Measurements from ENCODE around the gene YPEL5.

DNA sequence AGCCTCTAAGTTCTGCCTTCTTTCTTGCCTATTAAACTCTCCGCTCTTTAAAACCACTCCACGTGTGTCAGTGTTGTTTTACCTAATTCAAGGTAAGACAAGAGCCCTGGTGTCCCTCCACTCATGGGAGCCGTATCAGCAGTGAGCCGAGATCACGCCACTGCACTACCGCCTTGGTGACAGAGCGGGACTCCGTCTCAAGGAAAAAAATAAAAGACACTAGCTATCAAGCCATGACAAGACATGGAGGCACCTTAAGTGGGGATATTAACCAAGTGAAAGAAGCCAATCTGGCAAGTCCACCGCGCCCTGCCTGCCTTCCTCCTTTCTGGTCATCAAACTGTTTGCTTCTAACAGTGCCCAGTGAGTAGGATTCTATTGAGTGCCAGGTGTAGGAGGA is 44.3 kb downstream of the YPEL5 start:
- TF ChIP-seq, protein P1, sequence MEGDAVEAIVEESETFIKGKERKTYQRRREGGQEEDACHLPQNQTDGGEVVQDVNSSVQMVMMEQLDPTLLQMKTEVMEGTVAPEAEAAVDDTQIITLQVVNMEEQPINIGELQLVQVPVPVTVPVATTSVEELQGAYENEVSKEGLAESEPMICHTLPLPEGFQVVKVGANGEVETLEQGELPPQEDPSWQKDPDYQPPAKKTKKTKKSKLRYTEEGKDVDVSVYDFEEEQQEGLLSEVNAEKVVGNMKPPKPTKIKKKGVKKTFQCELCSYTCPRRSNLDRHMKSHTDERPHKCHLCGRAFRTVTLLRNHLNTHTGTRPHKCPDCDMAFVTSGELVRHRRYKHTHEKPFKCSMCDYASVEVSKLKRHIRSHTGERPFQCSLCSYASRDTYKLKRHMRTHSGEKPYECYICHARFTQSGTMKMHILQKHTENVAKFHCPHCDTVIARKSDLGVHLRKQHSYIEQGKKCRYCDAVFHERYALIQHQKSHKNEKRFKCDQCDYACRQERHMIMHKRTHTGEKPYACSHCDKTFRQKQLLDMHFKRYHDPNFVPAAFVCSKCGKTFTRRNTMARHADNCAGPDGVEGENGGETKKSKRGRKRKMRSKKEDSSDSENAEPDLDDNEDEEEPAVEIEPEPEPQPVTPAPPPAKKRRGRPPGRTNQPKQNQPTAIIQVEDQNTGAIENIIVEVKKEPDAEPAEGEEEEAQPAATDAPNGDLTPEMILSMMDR (IDR thresholded peaks at IDR 0.05), result no peak
- TF ChIP-seq POLR2AphosphoS5 (IDR thresholded peaks at IDR 0.05; ENCODE audit: low read depth, low read length), result no peak
- TF ChIP-seq, protein P2, sequence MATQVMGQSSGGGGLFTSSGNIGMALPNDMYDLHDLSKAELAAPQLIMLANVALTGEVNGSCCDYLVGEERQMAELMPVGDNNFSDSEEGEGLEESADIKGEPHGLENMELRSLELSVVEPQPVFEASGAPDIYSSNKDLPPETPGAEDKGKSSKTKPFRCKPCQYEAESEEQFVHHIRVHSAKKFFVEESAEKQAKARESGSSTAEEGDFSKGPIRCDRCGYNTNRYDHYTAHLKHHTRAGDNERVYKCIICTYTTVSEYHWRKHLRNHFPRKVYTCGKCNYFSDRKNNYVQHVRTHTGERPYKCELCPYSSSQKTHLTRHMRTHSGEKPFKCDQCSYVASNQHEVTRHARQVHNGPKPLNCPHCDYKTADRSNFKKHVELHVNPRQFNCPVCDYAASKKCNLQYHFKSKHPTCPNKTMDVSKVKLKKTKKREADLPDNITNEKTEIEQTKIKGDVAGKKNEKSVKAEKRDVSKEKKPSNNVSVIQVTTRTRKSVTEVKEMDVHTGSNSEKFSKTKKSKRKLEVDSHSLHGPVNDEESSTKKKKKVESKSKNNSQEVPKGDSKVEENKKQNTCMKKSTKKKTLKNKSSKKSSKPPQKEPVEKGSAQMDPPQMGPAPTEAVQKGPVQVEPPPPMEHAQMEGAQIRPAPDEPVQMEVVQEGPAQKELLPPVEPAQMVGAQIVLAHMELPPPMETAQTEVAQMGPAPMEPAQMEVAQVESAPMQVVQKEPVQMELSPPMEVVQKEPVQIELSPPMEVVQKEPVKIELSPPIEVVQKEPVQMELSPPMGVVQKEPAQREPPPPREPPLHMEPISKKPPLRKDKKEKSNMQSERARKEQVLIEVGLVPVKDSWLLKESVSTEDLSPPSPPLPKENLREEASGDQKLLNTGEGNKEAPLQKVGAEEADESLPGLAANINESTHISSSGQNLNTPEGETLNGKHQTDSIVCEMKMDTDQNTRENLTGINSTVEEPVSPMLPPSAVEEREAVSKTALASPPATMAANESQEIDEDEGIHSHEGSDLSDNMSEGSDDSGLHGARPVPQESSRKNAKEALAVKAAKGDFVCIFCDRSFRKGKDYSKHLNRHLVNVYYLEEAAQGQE (IDR thresholded peaks at IDR 0.05; ENCODE audit: insufficient read depth in 1 of 2, low read depth in 2 of 2, low read length in 1 of 2), result no peak

All from Panc1 (cell line).